Neural cell (in vitro differentiated cells): Measurements from ENCODE around the gene TNRC6A.

Source experiments
- CTCF ChIP-seq: fragments of 450-650 bp; IDR thresholded peaks from 2 replicates; pipeline ENCODE4 v1.5.1; 2014; ENCODE audit warnings: antibody characterized with exemption, mild to moderate bottlenecking, moderate library complexity; ENCODE audit not compliant: poor library complexity, severe bottlenecking
- EP300 ChIP-seq: fragments of 450-650 bp; conservative IDR thresholded peaks from 2 replicates; pipeline ENCODE4 v1.6.1; 2014; ENCODE audit warnings: antibody characterized with exemption, mild to moderate bottlenecking, moderate library complexity; ENCODE audit not compliant: poor library complexity, severe bottlenecking
- POLR2AphosphoS5 ChIP-seq: IDR thresholded peaks from 2 replicates; pipeline ENCODE4 v1.6.1; 2012
- TAF1 ChIP-seq: IDR thresholded peaks from 2 replicates; pipeline ENCODE4 v1.6.1; 2012; ENCODE audit warnings: low read depth

DNA sequence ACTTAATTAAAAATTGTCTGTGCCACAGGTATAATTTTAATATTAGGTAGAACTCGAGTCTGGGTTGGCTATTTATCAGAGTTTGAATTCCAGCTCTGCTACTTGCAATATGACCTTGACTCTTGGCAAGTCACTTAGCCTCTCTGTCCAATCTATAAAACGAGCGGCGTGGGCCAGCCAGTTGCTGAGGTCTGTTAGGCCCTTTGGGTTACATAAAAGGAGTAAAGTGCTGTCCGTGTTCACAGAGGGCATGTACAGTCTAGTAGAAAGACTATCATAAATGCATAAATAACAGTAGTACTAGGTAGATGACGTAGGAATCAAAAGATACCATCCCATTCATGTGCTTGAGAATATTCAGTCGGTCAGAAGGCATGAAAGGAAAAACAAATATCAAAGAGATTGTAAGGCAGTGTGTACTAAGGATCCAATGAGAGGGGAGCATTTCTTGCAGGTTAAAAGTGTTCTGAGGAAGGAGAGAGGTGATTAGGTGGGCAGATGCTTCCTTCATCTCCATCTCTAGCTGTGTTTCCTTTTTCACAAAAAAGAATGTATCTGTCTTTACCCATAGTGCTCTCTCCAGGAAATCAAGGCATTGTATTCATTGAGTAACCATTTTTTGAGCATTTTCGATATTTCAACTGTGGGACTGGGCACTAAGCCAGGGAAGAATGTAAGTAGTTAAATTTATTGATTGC is 2.4 kb downstream of the TNRC6A start:
- no peak for TF ChIP-seq CTCF
- no peak for TF ChIP-seq TAF1
- no peak for TF ChIP-seq EP300
- TF ChIP-seq POLR2AphosphoS5: no peak
